ENCODE measurements around the gene SELENOV. TPM values are rescaled to one million over a fixed set of nuclear protein-coding genes. Genes with fewer than 3 reads are reported as not detected.
"Not testable (repeated sequence)": the region's sequence is repeated elsewhere in the genome, so short reads cannot be mapped to it uniquely, and the experiment has no call there.

SELENOV gene
- total RNA-seq, 1 donor from 2014 or later, result not detected

GRCh38 chr19:39475748-39476147 lies 39.2 kb upstream of the SELENOV start:
- intact Hi-C loops (cut with DNase I), result no loop called here
- H3K9me3 ChIP-seq, result no peaks in the 10 kb centered on the region
- H3K27ac ChIP-seq, result no peak overlapping the region
- H3K27me3 ChIP-seq, result no peaks in the 10 kb centered on the region
- H3K36me3 ChIP-seq, result peaks cover 53 to 60% of the 10 kb centered on the region in 2 donors
- no peak for DNase-seq (ENCODE audit: low spot score in 2 of 2)
- peaks cover 0 to 2% of the 10 kb centered on the region in 2 donors for H3K4me1 ChIP-seq
- no peak for TF ChIP-seq CTCF (IDR thresholded peaks at IDR 0.05)
- H3K4me3 ChIP-seq, result no peak overlapping the region

GRCh38 chr19:39479319-39479801 lies 35.6 kb upstream of the SELENOV start:
- H3K9me3 ChIP-seq; H3K27me3 ChIP-seq; intact Hi-C loops (cut with DNase I); H3K27ac ChIP-seq; DNase-seq (ENCODE audit: low spot score in 2 of 2); H3K4me3 ChIP-seq: not testable (repeated sequence)
- Histone ChIP-seq H3K4me1 (peaks cover 4 to 12% of the 10 kb centered on the region in 2 donors), H3K36me3 (peaks cover 17 to 34% of the 10 kb centered on the region in 2 donors)

- TF ChIP-seq CTCF (IDR thresholded peaks at IDR 0.05), result no peak
- Histone ChIP-seq H3K27ac (peak overlapping the region; percentile 38 to 82), H3K4me3 (peak overlapping the region; percentile 68 to 83), H3K27me3 (no peaks in the 10 kb centered on the region), H3K9me3 (no peaks in the 10 kb centered on the region), H3K36me3 (peaks cover 16 to 30% of the 10 kb centered on the region in 2 donors), H3K4me1 (peaks cover 4 to 12% of the 10 kb centered on the region in 2 donors)
- DNase-seq (ENCODE audit: low spot score in 2 of 2), result no peak
- intact Hi-C loops (cut with DNase I), result loop anchor here (1.0 to 2.0 kb wide), 4 partner anchors 35 to 89 kb away; partner anchors contain the start of genes EID2B, MED29, PAF1 and SUPT5H
These were observed 35.0 kb upstream of the SELENOV start for GRCh38 chr19:39479916-39480315.

GRCh38 chr19:39480337-39481228 lies 34.4 kb upstream of the SELENOV start, which contains the start of gene TIMM50:
Gene TIMM50 (plus strand): TSS chr19:39480838. CDS start chr19:39480854, 16 bp downstream.
- Histone ChIP-seq H3K4me3 (peak within 1 kb of the TSS; percentile 68 to 83), H3K27me3 (no peaks in the 10 kb centered on the region), H3K9me3 (no peaks in the 10 kb centered on the region), H3K36me3 (peaks cover 14 to 30% of the 10 kb centered on the region in 2 donors), H3K27ac (peak within 1 kb of the TSS; percentile 38 to 82), H3K4me1 (peaks cover 4 to 12% of the 10 kb centered on the region in 2 donors)
- DNase-seq (ENCODE audit: low spot score in 2 of 2), result peak; percentile 79 to 98
- TF ChIP-seq CTCF (IDR thresholded peaks at IDR 0.05), result no peak
- intact Hi-C loops (cut with DNase I), result loop anchor here (1.0 to 2.0 kb wide), 4 partner anchors 36 to 90 kb away; partner anchors contain the start of genes EID2B, MED29, PAF1 and SUPT5H

GRCh38 chr19:39481229-39481545 lies 33.8 kb upstream of the SELENOV start:
- H3K9me3 ChIP-seq, result no peaks in the 10 kb centered on the region
- H3K4me3 ChIP-seq, result peak overlapping the region; percentile 68 to 83
- peak overlapping the region; percentile 38 to 82 for H3K27ac ChIP-seq
- peaks cover 4 to 12% of the 10 kb centered on the region in 2 donors for H3K4me1 ChIP-seq
- intact Hi-C loops (cut with DNase I), result loop anchor here (2.0 kb wide), 3 partner anchors 36 to 90 kb away; partner anchors contain the start of genes MED29, PAF1 and SUPT5H
- DNase-seq (ENCODE audit: low spot score in 2 of 2), result no peak
- no peak for TF ChIP-seq CTCF (IDR thresholded peaks at IDR 0.05)
- no peaks in the 10 kb centered on the region for H3K27me3 ChIP-seq
- peaks cover 12 to 30% of the 10 kb centered on the region in 2 donors for H3K36me3 ChIP-seq

- peaks cover 4 to 12% of the 10 kb centered on the region in 2 donors for H3K4me1 ChIP-seq
- H3K36me3 ChIP-seq, result peaks cover 16 to 30% of the 10 kb centered on the region in 2 donors
- no peak for TF ChIP-seq CTCF (IDR thresholded peaks at IDR 0.05)
- H3K27ac ChIP-seq, result no peak overlapping the region
- no peaks in the 10 kb centered on the region for H3K27me3 ChIP-seq
- peak overlapping the region; percentile 68 to 83 for H3K4me3 ChIP-seq
- no peak for DNase-seq (ENCODE audit: low spot score in 2 of 2)
- intact Hi-C loops (cut with DNase I), result loop anchor here (2.0 kb wide), 3 partner anchors 37 to 91 kb away; partner anchors contain the start of genes MED29, PAF1 and SUPT5H
- H3K9me3 ChIP-seq, result no peaks in the 10 kb centered on the region
These were observed 33.3 kb upstream of the SELENOV start for GRCh38 chr19:39481676-39482075.
